HUES64 (cell line): ENCODE data around the gene ARHGEF6.

Source experiments
- H3K27ac ChIP-seq: 2 replicates; pipeline ENCODE4 v1.7.0; 2013; ENCODE audit warnings: low read depth, low read length, inconsistent platforms
- H3K27me3 ChIP-seq: 2 replicates; pipeline ENCODE4 v1.6.1; 2013; ENCODE audit warnings: mild to moderate bottlenecking, low read length; ENCODE audit not compliant: insufficient read depth
- H3K36me3 ChIP-seq: 2 replicates; pipeline ENCODE4 v1.6.1; 2013; ENCODE audit warnings: mild to moderate bottlenecking, low read length; ENCODE audit not compliant: insufficient read depth
- H3K4me1 ChIP-seq: 2 replicates; pipeline ENCODE4 v1.6.1; 2013; ENCODE audit warnings: mild to moderate bottlenecking, low read length, moderate library complexity; ENCODE audit not compliant: insufficient read depth
- H3K4me3 ChIP-seq: 2 replicates; pipeline ENCODE4 v1.5.1; 2013; ENCODE audit warnings: mild to moderate bottlenecking, low read length, moderate library complexity
- H3K9ac ChIP-seq: 2 replicates; pipeline ENCODE4 v1.6.1; 2013; ENCODE audit warnings: mild to moderate bottlenecking, low read depth, low read length
- H3K9me3 ChIP-seq: 2 replicates; pipeline ENCODE4 v1.6.1; 2013; ENCODE audit warnings: low read depth, low read length; ENCODE audit not compliant: insufficient read depth
- WGBS: fragments of 150-250, 120-280 bp; methylation state at CpG from one replicate; pipeline ENCODE4 v1.1.7; 2013; ENCODE audit warnings: missing lambda C conversion rate; 5-methylcytosine and 5-hydroxymethylcytosine counted together

ARHGEF6 gene

GRCh38 chrX:136762820-136763452 lies 17.8 kb downstream of the ARHGEF6 start:
- Histone ChIP-seq H3K27me3 (peaks cover 11% of the 10 kb centered on the region), H3K36me3 (no peaks in the 10 kb centered on the region), H3K27ac (no peak overlapping the region), H3K4me3 (no peak overlapping the region), H3K9ac (no peak overlapping the region), H3K4me1 (peaks cover 19% of the 10 kb centered on the region), H3K9me3 (no peaks in the 10 kb centered on the region)
- 83% methylated on average over 1 of the region's 2 CpGs for WGBS

GRCh38 chrX:136761421-136761820 lies 19.3 kb downstream of the ARHGEF6 start:
- H3K27me3 ChIP-seq, result peaks cover 7% of the 10 kb centered on the region
- no peak overlapping the region for H3K27ac ChIP-seq
- WGBS, result 90% methylated on average over 2 of the region's 3 CpGs
- no peak overlapping the region for H3K9ac ChIP-seq
- H3K36me3 ChIP-seq, result no peaks in the 10 kb centered on the region
- peaks cover 15% of the 10 kb centered on the region for H3K4me1 ChIP-seq
- no peak overlapping the region for H3K4me3 ChIP-seq
- no peaks in the 10 kb centered on the region for H3K9me3 ChIP-seq

GRCh38 chrX:136759968-136760367 lies 20.8 kb downstream of the ARHGEF6 start:
- Histone ChIP-seq H3K4me1 (peaks cover 16% of the 10 kb centered on the region; the same call in 1 of the 2 replicates), H3K27me3 (no peaks in the 10 kb centered on the region), H3K9ac (no peak overlapping the region), H3K36me3 (no peaks in the 10 kb centered on the region), H3K9me3 (no peaks in the 10 kb centered on the region), H3K4me3 (0 out of 2 replicates have a peak overlapping the region, but pooled peaks have one; percentile 10), H3K27ac (no peak overlapping the region; the same call in 1 of the 2 replicates)
- 29% methylated on average over 2 of the region's 2 CpGs for WGBS

GRCh38 chrX:136755411-136755810 lies 25.3 kb downstream of the ARHGEF6 start:
- H3K9ac ChIP-seq, result no peak overlapping the region
- H3K4me1 ChIP-seq, result peaks cover 6% of the 10 kb centered on the region; the same call in 1 of the 2 replicates
- H3K9me3 ChIP-seq, result no peaks in the 10 kb centered on the region
- H3K36me3 ChIP-seq, result no peaks in the 10 kb centered on the region
- H3K27me3 ChIP-seq, result no peaks in the 10 kb centered on the region
- WGBS, result 49% methylated on average over 2 of the region's 2 CpGs
- H3K4me3 ChIP-seq, result no peak overlapping the region
- no peak overlapping the region for H3K27ac ChIP-seq

GRCh38 chrX:136754651-136755050 lies 26.1 kb downstream of the ARHGEF6 start:
- Histone ChIP-seq H3K9ac (no peak overlapping the region), H3K27ac (no peak overlapping the region), H3K9me3 (no peaks in the 10 kb centered on the region), H3K36me3 (no peaks in the 10 kb centered on the region), H3K4me3 (no peak overlapping the region), H3K4me1 (peaks cover 2% of the 10 kb centered on the region; the same call in 1 of the 2 replicates), H3K27me3 (no peaks in the 10 kb centered on the region)
- 72% methylated on average over 2 of the region's 3 CpGs for WGBS

- Histone ChIP-seq H3K9ac (no peak overlapping the region), H3K27me3 (no peaks in the 10 kb centered on the region), H3K4me1 (0 out of 2 replicates have a peak, but pooled peaks cover 2% of the 10 kb centered on the region), H3K4me3 (no peak overlapping the region), H3K9me3 (no peaks in the 10 kb centered on the region), H3K27ac (no peak overlapping the region), H3K36me3 (no peaks in the 10 kb centered on the region)
- 86% methylated on average over 2 of the region's 2 CpGs for WGBS
Measured at GRCh38 chrX:136752796-136753195, 27.9 kb downstream of the ARHGEF6 start.

- Histone ChIP-seq H3K36me3 (no peaks in the 10 kb centered on the region), H3K9me3 (no peaks in the 10 kb centered on the region), H3K4me3 (no peak overlapping the region), H3K27ac (no peak overlapping the region), H3K9ac (no peak overlapping the region), H3K4me1 (0 out of 2 replicates have a peak, but pooled peaks cover 2% of the 10 kb centered on the region), H3K27me3 (no peaks in the 10 kb centered on the region)
- 89% methylated on average over 4 of the region's 4 CpGs for WGBS
Measured at GRCh38 chrX:136752346-136752745, 28.4 kb downstream of the ARHGEF6 start.

- H3K4me3 ChIP-seq, result no peak overlapping the region
- H3K9ac ChIP-seq, result no peak overlapping the region
- H3K9me3 ChIP-seq, result no peaks in the 10 kb centered on the region
- WGBS, result 86% methylated on average over 2 of the region's 2 CpGs
- no peak overlapping the region for H3K27ac ChIP-seq
- peaks cover 4% of the 10 kb centered on the region; the same call in 1 of the 2 replicates for H3K4me1 ChIP-seq
- H3K36me3 ChIP-seq, result no peaks in the 10 kb centered on the region
- H3K27me3 ChIP-seq, result no peaks in the 10 kb centered on the region
Measured at GRCh38 chrX:136750364-136750763, 30.4 kb downstream of the ARHGEF6 start.

- no peaks in the 10 kb centered on the region for H3K27me3 ChIP-seq
- no peak overlapping the region for H3K9ac ChIP-seq
- H3K9me3 ChIP-seq, result no peaks in the 10 kb centered on the region
- H3K36me3 ChIP-seq, result no peaks in the 10 kb centered on the region
- H3K4me1 ChIP-seq, result peaks cover 6% of the 10 kb centered on the region; the same call in 1 of the 2 replicates
- H3K27ac ChIP-seq, result no peak overlapping the region
- H3K4me3 ChIP-seq, result no peak overlapping the region
- 95% methylated on average over 6 of the region's 8 CpGs for WGBS
Measured at GRCh38 chrX:136747003-136747986, 33.4 kb downstream of the ARHGEF6 start.

- peaks cover 6% of the 10 kb centered on the region; the same call in 1 of the 2 replicates for H3K4me1 ChIP-seq
- H3K27me3 ChIP-seq, result no peaks in the 10 kb centered on the region
- no peaks in the 10 kb centered on the region for H3K36me3 ChIP-seq
- H3K9me3 ChIP-seq, result no peaks in the 10 kb centered on the region
- no peak overlapping the region for H3K4me3 ChIP-seq
- H3K27ac ChIP-seq, result no peak overlapping the region
- WGBS, result 95% methylated on average over 4 of the region's 7 CpGs
- H3K9ac ChIP-seq, result no peak overlapping the region
Measured at GRCh38 chrX:136745215-136746173, 35.2 kb downstream of the ARHGEF6 start.
